Colonic mucosa (tissue), 4 donors: ENCODE results near the gene ELMO3. TPM values are rescaled to one million over a fixed set of nuclear protein-coding genes. Genes with fewer than 3 reads are reported as not detected.

Experiments
- DNase-seq: peaks from one replicate; pipeline ENCODE4 v3.0.0-alpha.2; 2020
- H3K27ac ChIP-seq: fragments of 200-600 bp; one replicate; pipeline ENCODE4 v1.8.0; 2021
- H3K27me3 ChIP-seq: fragments of 200-600 bp; one replicate; pipeline ENCODE4 v1.8.0; 2021
- H3K36me3 ChIP-seq: fragments of 200-600 bp; one replicate; pipeline ENCODE4 v1.8.0; 2021
- H3K4me1 ChIP-seq: fragments of 200-600 bp; one replicate; pipeline ENCODE4 v1.8.0; 2021; ENCODE audit warnings: mild to moderate bottlenecking
- H3K4me3 ChIP-seq: fragments of 200-600 bp; one replicate; pipeline ENCODE4 v1.8.0; 2021
- H3K9ac ChIP-seq, 2 donors: one replicate each; pipeline ENCODE4 v1.7.0; 2013; ENCODE audit warnings: control low read depth in 2 of 2, low read depth in 2 of 2, low read length in 2 of 2
- H3K9me3 ChIP-seq: fragments of 200-600 bp; one replicate; pipeline ENCODE4 v1.8.0; 2021
- intact Hi-C: fragments of 100-400 bp; cut with DNase I; formaldehyde crosslinking; loops from one replicate; pipeline ENCODE4 v1.14.1; 2022
- total RNA-seq, 2 donors: library from RNA; stranded (reverse); fragmentation: NEBNext Ultra II Directional in 1 of 2; extraction: Animal tissue kit (Norgen Biotek cat#: 25700) in 1 of 2; gene quantifications; one replicate each; pipeline ENCODE4 v1.2.1, GENCODE V29; 2021
- TF ChIP-seq, protein P1 (sequence below): fragments of 200-600 bp; IDR thresholded peaks from one replicate; pipeline ENCODE4 v1.8.0; 2022; ENCODE audit warnings: antibody characterized with exemption, mild to moderate bottlenecking
- donor health status: healthy.
- donor health status: DM: no; HTN: no; CAD: no.
- donor health status: DM: no; HTN: no; CAD: no.

Gene ELMO3
- total RNA-seq, 2 donors from 2014 or later: 60.7 to 75.6 TPM

- no peak for DNase-seq
- Histone ChIP-seq H3K27ac (no peak overlapping the region), H3K4me3 (no peak overlapping the region), H3K36me3 (no peaks in the 10 kb centered on the region), H3K4me1 (no peaks in the 10 kb centered on the region), H3K9ac (no peak overlapping the region), H3K9me3 (no peaks in the 10 kb centered on the region), H3K27me3 (no peaks in the 10 kb centered on the region)
- TF ChIP-seq, protein P1, sequence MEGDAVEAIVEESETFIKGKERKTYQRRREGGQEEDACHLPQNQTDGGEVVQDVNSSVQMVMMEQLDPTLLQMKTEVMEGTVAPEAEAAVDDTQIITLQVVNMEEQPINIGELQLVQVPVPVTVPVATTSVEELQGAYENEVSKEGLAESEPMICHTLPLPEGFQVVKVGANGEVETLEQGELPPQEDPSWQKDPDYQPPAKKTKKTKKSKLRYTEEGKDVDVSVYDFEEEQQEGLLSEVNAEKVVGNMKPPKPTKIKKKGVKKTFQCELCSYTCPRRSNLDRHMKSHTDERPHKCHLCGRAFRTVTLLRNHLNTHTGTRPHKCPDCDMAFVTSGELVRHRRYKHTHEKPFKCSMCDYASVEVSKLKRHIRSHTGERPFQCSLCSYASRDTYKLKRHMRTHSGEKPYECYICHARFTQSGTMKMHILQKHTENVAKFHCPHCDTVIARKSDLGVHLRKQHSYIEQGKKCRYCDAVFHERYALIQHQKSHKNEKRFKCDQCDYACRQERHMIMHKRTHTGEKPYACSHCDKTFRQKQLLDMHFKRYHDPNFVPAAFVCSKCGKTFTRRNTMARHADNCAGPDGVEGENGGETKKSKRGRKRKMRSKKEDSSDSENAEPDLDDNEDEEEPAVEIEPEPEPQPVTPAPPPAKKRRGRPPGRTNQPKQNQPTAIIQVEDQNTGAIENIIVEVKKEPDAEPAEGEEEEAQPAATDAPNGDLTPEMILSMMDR: no peak
- intact Hi-C loops: no loop called here
These were observed 13.8 kb downstream of the ELMO3 start for GRCh38 chr16:67212766-67213165.

DNA sequence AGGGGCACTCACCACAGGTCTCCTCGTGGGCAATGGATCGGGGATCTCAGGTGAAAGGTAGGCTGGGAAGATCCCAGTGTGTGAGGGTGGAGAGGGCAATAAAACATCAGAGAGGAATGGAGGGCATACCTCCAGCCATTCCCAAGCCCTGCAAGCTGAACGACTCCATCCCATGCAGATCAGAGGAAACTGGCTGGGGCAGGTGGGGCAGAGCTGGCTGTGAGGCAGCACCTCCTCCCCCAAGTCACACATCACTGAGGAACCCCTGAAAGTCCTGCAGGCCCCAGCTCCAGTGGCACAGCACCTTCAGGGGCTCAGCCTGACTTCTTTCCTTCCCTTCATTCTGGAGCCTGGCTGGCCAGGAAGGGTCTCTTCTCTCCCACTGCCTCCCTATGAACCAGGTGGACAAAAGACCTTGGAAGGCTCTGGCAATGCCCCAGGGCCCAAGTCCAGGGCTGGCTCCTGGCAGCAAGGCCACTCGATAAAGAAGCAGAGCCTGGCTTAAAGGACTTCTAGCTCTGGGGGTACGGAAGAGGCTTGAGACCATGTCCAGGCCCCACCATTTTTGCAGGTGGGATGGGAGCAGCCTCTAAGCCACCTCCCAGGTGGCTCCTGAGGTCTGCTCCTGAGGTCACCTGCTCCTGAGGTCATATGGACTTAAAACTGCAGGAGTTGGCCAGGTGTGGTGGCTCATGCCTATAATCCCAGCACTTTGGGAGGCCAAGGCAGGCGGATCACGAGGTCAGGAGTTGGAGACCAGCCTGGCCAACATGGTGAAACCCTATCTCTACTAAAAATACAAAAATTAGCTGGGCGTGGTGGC, 14.5 kb downstream of the ELMO3 start:
- no peaks in the 10 kb centered on the region for H3K4me1 ChIP-seq
- DNase-seq: no peak
- intact Hi-C loops: no loop called here
- H3K9me3 ChIP-seq: no peaks in the 10 kb centered on the region
- H3K4me3 ChIP-seq: no peak overlapping the region
- H3K27ac ChIP-seq: no peak overlapping the region
- no peaks in the 10 kb centered on the region for H3K27me3 ChIP-seq
- no peaks in the 10 kb centered on the region for H3K36me3 ChIP-seq
- TF ChIP-seq, protein P1: no peak
- H3K9ac ChIP-seq: no peak overlapping the region

GRCh38 chr16:67215706-67216105, 16.8 kb downstream of the ELMO3 start:
- TF ChIP-seq, protein P1: no peak
- Histone ChIP-seq H3K27me3 (no peaks in the 10 kb centered on the region), H3K27ac (no peak overlapping the region), H3K9me3 (no peaks in the 10 kb centered on the region), H3K9ac (no peak overlapping the region), H3K4me3 (no peak overlapping the region), H3K4me1 (no peaks in the 10 kb centered on the region), H3K36me3 (no peaks in the 10 kb centered on the region)
- DNase-seq: no peak
- intact Hi-C loops: no loop called here

DNA sequence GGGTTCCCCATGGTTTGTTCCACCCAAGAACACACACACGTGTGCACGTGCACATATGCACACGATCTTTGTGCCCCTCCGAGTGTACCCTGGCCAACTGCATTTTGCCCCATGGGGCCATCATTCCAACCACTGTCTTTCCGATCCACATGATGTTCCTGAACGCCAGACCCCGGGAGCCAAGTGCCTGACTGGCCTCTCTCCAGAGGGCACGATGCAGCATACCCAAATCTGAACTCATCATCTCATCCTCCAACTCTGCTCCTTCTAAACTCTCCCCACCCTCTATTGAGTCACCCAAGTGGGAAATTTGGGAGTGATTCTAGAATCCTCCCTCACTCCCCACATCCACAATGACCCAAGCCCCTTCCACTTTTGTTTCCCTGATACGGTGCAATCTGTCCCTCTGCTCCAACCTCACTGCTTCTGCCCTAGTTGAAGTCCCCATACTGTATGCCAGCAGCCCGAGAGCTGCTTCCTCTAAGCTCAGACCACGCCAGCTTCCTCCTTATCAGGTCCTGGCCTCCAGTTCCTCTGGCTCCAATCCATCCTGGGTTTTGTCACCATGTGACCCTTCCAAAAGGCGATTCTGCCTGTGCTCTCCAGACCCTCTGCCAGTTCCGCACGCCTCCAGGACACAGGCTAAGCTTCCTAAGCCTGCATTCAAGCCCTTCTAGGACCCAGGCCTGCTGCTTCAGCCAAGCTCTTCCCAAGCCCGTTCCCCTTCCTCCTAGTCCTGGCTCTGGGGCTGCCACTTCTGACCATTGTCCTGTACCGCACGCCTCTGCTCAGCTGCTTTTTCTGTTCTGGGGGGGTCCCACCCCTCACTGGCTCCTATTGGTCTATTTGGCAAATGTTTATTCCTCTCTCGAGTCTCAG, 17.9 kb downstream of the ELMO3 start:
- H3K4me1 ChIP-seq: no peaks in the 10 kb centered on the region
- H3K4me3 ChIP-seq: no peak overlapping the region
- no peaks in the 10 kb centered on the region for H3K36me3 ChIP-seq
- H3K9me3 ChIP-seq: no peaks in the 10 kb centered on the region
- H3K27me3 ChIP-seq: no peaks in the 10 kb centered on the region
- TF ChIP-seq, protein P1: no peak
- intact Hi-C loops: no loop called here
- H3K27ac ChIP-seq: no peak overlapping the region
- DNase-seq: no peak
- no peak overlapping the region for H3K9ac ChIP-seq

- no peak overlapping the region for H3K4me3 ChIP-seq
- no peaks in the 10 kb centered on the region for H3K9me3 ChIP-seq
- TF ChIP-seq, protein P1: no peak
- no peak overlapping the region for H3K9ac ChIP-seq
- H3K4me1 ChIP-seq: peaks cover 3% of the 10 kb centered on the region
- no peak overlapping the region for H3K27ac ChIP-seq
- no peaks in the 10 kb centered on the region for H3K36me3 ChIP-seq
- H3K27me3 ChIP-seq: no peaks in the 10 kb centered on the region
- intact Hi-C loops: no loop called here
- no peak for DNase-seq
These were observed 25.1 kb downstream of the ELMO3 start for GRCh38 chr16:67223992-67224391.
